Progenitor cell of endocrine pancreas (in vitro differentiated cells): ENCODE data around the gene TRPV5. TPM values are rescaled to one million over a fixed set of nuclear protein-coding genes. Genes with fewer than 3 reads are reported as not detected.

Experiments used
- DNase-seq: peaks from one replicate; pipeline ENCODE4 v3.0.0; 2021; ENCODE audit warnings: low spot score; ENCODE audit not compliant: unreplicated experiment
- H3K27ac Mint-ChIP-seq: 2 replicates; pipeline ENCODE4 v1.8.0; 2021; ENCODE audit warnings: mild to moderate bottlenecking, moderate library complexity, mixed read lengths
- H3K27me3 Mint-ChIP-seq: 2 replicates; pipeline ENCODE4 v1.8.0; 2021; ENCODE audit warnings: mixed read lengths
- H3K36me3 Mint-ChIP-seq: 2 replicates; pipeline ENCODE4 v1.8.0; 2022; ENCODE audit warnings: mixed read lengths; ENCODE audit not compliant: insufficient read depth
- H3K4me1 Mint-ChIP-seq: 2 replicates; pipeline ENCODE4 v1.8.0; 2021; ENCODE audit warnings: low read depth, mixed read lengths
- H3K4me3 Mint-ChIP-seq: 2 replicates; pipeline ENCODE4 v1.8.0; 2021; ENCODE audit warnings: low read depth, mild to moderate bottlenecking, moderate library complexity, mixed read lengths
- H3K9me3 Mint-ChIP-seq: 2 replicates; pipeline ENCODE4 v1.8.0; 2021; ENCODE audit warnings: low read depth, mixed read lengths
- CTCF ChIP-seq: fragments of 200-600 bp; sonication (generic); IDR thresholded peaks from one replicate; pipeline ENCODE4 v1.5.0; 2021; ENCODE audit warnings: antibody characterized with exemption, mild to moderate bottlenecking; ENCODE audit not compliant: unreplicated experiment
- total RNA-seq: library from RNA; stranded (reverse); gene quantifications from 2 replicates; pipeline ENCODE4 v1.2.1, GENCODE V29; 2021

TRPV5 gene
- total RNA-seq, 1 donor from 2014 or later, result 0.14 TPM

- H3K4me3 Mint-ChIP-seq, result no peak overlapping the region
- peaks cover 28% of the 10 kb centered on the region for H3K27me3 Mint-ChIP-seq
- DNase-seq, result no peak
- no peaks in the 10 kb centered on the region for H3K36me3 Mint-ChIP-seq
- no peak for TF ChIP-seq CTCF
- peaks cover 6% of the 10 kb centered on the region for H3K9me3 Mint-ChIP-seq
- peak overlapping the region; percentile 25 for H3K27ac Mint-ChIP-seq
- peaks cover 19% of the 10 kb centered on the region for H3K4me1 Mint-ChIP-seq
These were observed 30.4 kb upstream of the TRPV5 start for GRCh38 chr7:142963993-142964392.

DNA sequence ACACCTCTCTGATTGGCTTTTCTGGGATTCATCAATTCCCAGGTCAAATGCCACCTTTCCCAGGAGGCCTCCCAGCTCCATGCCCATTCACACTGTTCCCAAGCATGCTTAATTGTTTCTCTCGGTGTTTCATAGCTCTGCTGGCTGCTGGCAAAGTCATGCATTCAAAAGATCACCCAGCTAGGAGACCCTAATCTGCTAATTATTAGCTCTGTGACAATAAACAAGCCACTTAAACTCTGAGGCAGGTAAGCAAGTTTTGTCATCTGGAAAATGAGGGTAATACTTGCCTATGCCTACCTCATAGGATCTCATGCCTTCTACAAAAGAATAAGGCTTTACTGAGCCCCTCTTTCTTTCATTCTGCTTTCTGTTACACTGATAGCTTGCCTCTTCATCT lies 29.4 kb upstream of the TRPV5 start:
- no peak for TF ChIP-seq CTCF
- no peak for DNase-seq

GRCh38 chr7:142961973-142962926 lies 28.7 kb upstream of the TRPV5 start, which contains the start of gene KEL:
Gene KEL, minus strand, starts transcription at chr7:142962363. Its CDS starts 157 bp downstream, at chr7:142962206.
- H3K9me3 Mint-ChIP-seq, result peaks cover 6% of the 10 kb centered on the region
- H3K27ac Mint-ChIP-seq, result no peak within 1 kb of the TSS
- no peak for DNase-seq
- H3K4me1 Mint-ChIP-seq, result peaks cover 26% of the 10 kb centered on the region
- H3K27me3 Mint-ChIP-seq, result peaks cover 26% of the 10 kb centered on the region
- no peak for TF ChIP-seq CTCF
- no peaks in the 10 kb centered on the region for H3K36me3 Mint-ChIP-seq
- H3K4me3 Mint-ChIP-seq, result peak within 1 kb of the TSS; percentile 15

More for the DNA sequence above, 29.4 kb upstream of the TRPV5 start:
- Mint-ChIP-seq H3K27ac (no peak overlapping the region), H3K4me1 (peaks cover 23% of the 10 kb centered on the region), H3K27me3 (peaks cover 26% of the 10 kb centered on the region), H3K36me3 (no peaks in the 10 kb centered on the region), H3K9me3 (peaks cover 6% of the 10 kb centered on the region), H3K4me3 (no peak overlapping the region)

DNA sequence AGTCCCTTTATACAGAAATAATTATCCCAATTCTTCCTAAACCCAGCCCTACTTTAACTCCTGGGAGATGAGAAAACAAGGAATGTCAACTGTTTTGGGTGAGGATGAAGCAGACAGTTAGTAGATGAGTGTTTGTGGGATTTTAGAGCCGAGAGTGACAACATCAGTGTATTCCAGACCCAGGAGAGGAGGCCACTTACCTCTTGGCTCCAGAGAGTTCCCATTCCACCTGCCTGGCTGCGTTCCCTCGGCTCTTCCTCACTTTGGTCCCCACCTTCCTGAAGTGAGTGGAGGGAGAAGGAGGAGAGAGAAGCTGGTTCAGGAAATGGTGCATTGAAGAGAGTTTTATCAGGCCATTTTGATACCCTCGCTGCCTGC lies 28.0 kb upstream of the TRPV5 start:
- DNase-seq, result no peak
- peaks cover 6% of the 10 kb centered on the region for H3K9me3 Mint-ChIP-seq
- no peaks in the 10 kb centered on the region for H3K36me3 Mint-ChIP-seq
- no peak overlapping the region for H3K27ac Mint-ChIP-seq
- H3K4me3 Mint-ChIP-seq, result no peak overlapping the region
- peaks cover 31% of the 10 kb centered on the region for H3K4me1 Mint-ChIP-seq
- H3K27me3 Mint-ChIP-seq, result peaks cover 26% of the 10 kb centered on the region
- no peak for TF ChIP-seq CTCF

DNA sequence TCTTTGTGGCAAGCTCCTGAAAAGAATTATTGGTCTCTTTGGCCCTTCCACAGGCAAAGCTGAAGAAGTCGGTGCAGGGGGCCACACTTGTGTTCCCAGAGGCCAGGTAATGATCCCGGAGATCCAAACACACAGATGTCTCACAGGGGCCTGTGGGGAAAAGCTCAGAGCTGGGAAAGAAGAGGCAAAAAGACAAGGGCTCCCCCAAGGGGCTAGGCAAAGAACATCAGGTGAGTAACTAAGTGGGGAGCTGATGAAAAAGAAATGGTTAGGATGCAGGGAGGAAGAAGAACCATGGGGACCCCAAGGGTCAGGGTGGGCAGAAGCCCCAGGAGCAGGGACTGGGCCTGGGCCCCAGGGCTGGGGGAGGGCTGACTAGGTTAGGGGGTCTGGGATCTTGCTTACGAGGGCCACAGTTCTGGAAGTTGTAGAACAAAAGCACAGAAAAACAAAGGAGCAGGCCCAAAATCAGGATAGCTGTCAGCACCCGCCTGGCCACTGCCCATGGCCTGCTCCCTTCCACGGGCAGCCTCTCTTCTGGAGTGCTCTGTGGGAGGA lies 27.5 kb upstream of the TRPV5 start:
- peaks cover 34% of the 10 kb centered on the region for H3K4me1 Mint-ChIP-seq
- DNase-seq, result no peak
- H3K9me3 Mint-ChIP-seq, result peaks cover 7% of the 10 kb centered on the region
- no peak for TF ChIP-seq CTCF
- no peak overlapping the region for H3K4me3 Mint-ChIP-seq
- no peak overlapping the region for H3K27ac Mint-ChIP-seq
- peaks cover 26% of the 10 kb centered on the region for H3K27me3 Mint-ChIP-seq
- no peaks in the 10 kb centered on the region for H3K36me3 Mint-ChIP-seq
